CD8-positive, alpha-beta memory T cell (primary cell): ENCODE results near the gene LAMC3. TPM values are rescaled to one million over a fixed set of nuclear protein-coding genes. Genes with fewer than 3 reads are reported as not detected.

ENCODE experiments used
- CTCF ChIA-PET: fragments of 350-600 bp; sonication (Branson Sonifier 250); formaldehyde crosslinking; loops from one replicate; lab custom pipeline; 2021; ENCODE audit warnings: antibody characterized with exemption; lab: Charles Lee
- POLR2A ChIA-PET: fragments of 350-600 bp; sonication (Branson Sonifier 250); formaldehyde crosslinking; loops from one replicate; lab custom pipeline; 2021; ENCODE audit warnings: antibody characterized with exemption; lab: Charles Lee
- DNase-seq, 5 donors: peaks; one replicate each; pipeline versions ENCODE4 v3.0.0 to v3.0.0-alpha.2; 2020 to 2022; ENCODE audit warnings: mixed read lengths in 1 of 5
- H3K27ac ChIP-seq: one replicate; pipeline ENCODE4 v1.7.0; 2013; ENCODE audit warnings: low read depth, mild to moderate bottlenecking, low read length, moderate library complexity
- H3K27me3 ChIP-seq: 2 replicates; pipeline ENCODE4 v1.7.0; 2013; ENCODE audit warnings: low read length, mild to moderate bottlenecking; ENCODE audit not compliant: insufficient read depth, poor library complexity, severe bottlenecking
- H3K36me3 ChIP-seq: 2 replicates; pipeline ENCODE4 v1.7.0; 2013; ENCODE audit warnings: mild to moderate bottlenecking, low read length, moderate library complexity; ENCODE audit not compliant: insufficient read depth
- H3K4me1 ChIP-seq: 2 replicates; pipeline ENCODE4 v1.7.0; 2013; ENCODE audit warnings: mild to moderate bottlenecking, low read length, moderate library complexity; ENCODE audit not compliant: insufficient read depth
- H3K4me3 ChIP-seq: 2 replicates; pipeline ENCODE4 v1.7.0; 2013; ENCODE audit warnings: mild to moderate bottlenecking, low read length
- H3K9me3 ChIP-seq: 2 replicates; pipeline ENCODE4 v1.7.0; 2013; ENCODE audit warnings: mild to moderate bottlenecking, low read length
- H3K27ac Mint-ChIP-seq, 8 donors: one replicate each; pipeline ENCODE4 v1.8.0; 2020 to 2021; ENCODE audit warnings: mixed read lengths in 8 of 8, mild to moderate bottlenecking in 6 of 8, inconsistent platforms in 3 of 8, moderate library complexity in 3 of 8
- H3K27me3 Mint-ChIP-seq, 2 donors: one replicate each; pipeline ENCODE4 v1.8.0; 2020 to 2021; ENCODE audit warnings: mixed read lengths in 2 of 2, mild to moderate bottlenecking in 1 of 2, moderate library complexity in 1 of 2
- H3K36me3 Mint-ChIP-seq, 3 donors: one replicate each; pipeline ENCODE4 v1.8.0; 2020 to 2021; ENCODE audit warnings: mixed read lengths in 3 of 3, inconsistent platforms in 1 of 3, mild to moderate bottlenecking in 1 of 3
- H3K4me1 Mint-ChIP-seq, 3 donors: one replicate each; pipeline ENCODE4 v1.8.0; 2020 to 2021; ENCODE audit warnings: mixed read lengths in 3 of 3, inconsistent platforms in 1 of 3, mild to moderate bottlenecking in 1 of 3
- H3K4me3 Mint-ChIP-seq, 7 donors: one replicate each; pipeline ENCODE4 v1.8.0; 2020 to 2021; ENCODE audit warnings: mixed read lengths in 7 of 7, mild to moderate bottlenecking in 6 of 7, moderate library complexity in 4 of 7, inconsistent platforms in 2 of 7
- H3K9me3 Mint-ChIP-seq, 5 donors: one replicate each; pipeline ENCODE4 v1.8.0; 2020 to 2022; ENCODE audit warnings: mixed read lengths in 5 of 5, mild to moderate bottlenecking in 3 of 5, moderate library complexity in 2 of 5, inconsistent platforms in 1 of 5
- polyA plus RNA-seq: library from polyadenylated mRNA; unstranded; fragments of 300-500 nt; fragmentation: Illumina TruSeq; gene quantifications from one replicate; pipeline ENCODE4 v1.2.3, GENCODE V29; 2021
- total RNA-seq, 2 experiments: library from RNA; stranded (reverse); gene quantifications; one replicate each; pipeline ENCODE4 v1.2.3, GENCODE V29; 2021

LAMC3 gene
- total and polyA plus RNA-seq, 3 experiments from 2014 or later = 0.04 to 0.07 TPM; not detected in 1

DNA sequence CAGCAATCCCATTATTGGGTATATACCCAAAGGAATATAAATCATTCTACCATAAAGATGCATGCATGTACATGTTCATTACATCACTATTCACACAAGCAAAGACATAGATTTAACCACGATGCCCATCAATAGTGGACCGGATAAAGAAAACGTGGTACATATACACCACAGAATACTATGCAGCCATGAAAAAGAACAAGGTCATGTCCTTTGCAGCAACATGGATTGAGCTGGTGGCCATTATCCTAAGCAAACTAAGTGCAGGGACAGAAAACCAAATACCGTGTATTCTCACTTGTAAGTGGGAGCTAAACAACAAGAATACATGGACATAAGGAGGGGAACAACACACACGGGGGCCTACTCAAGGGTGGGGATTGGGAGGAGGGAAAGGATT is 33.8 kb upstream of the LAMC3 start:
- Mint-ChIP-seq H3K27me3 (peaks cover 7 to 40% of the 10 kb centered on the region in 2 donors), H3K4me3 (no peak overlapping the region), H3K4me1 (no peaks in the 10 kb centered on the region), H3K36me3 (no peaks in the 10 kb centered on the region), H3K27ac (no peak overlapping the region), H3K9me3 (no peaks in the 10 kb centered on the region)
- no peaks in the 10 kb centered on the region for H3K9me3 ChIP-seq
- H3K27ac ChIP-seq = no peak overlapping the region
- ChIA-PET CTCF (no interaction called here), POLR2A (no interaction called here)
- no peaks in the 10 kb centered on the region for H3K36me3 ChIP-seq
- H3K27me3 ChIP-seq = peaks cover 44% of the 10 kb centered on the region
- H3K4me3 ChIP-seq = no peak overlapping the region
- no peak for DNase-seq
- H3K4me1 ChIP-seq = no peaks in the 10 kb centered on the region

DNA sequence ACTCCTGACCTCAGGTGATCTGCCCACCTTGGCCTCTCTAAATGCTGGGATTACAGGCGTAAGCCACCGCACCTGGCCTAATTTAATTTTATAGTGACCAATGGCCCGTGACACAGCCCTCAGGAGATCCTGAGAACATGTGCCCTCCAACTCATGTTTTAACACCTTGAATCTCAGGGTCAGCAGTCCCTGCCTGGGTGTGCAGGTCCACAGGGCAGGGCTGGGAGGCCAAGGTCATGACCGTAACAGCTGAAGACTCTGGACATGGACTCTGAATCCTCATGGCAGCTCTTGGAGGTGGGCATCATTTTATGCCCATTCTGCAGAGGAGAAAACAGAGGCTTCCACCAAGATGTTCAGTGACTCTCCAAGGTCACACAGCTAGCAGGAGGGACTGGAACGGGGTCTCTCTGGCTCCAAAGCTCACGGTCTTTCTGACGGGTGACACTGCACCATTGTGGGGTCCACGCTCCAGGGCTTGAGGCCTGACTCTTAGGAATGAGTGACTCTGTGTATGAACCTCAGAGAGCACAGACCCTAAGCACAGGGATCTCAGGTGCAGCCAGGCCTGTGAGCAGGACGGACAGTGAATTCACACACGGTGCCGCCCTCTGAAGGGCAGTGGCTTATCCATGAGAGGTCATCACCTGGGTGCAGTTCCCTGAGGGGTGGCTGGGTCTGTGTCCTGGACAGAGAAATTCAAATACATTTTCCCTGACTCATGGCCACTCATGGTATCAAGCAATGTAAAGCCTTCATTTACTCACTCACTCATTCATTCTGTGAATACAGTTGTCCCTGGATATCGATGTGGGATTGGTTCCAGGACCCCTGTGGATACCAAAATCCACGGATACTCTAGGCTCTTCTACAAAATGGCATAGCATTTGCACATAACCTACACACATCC is 32.8 kb upstream of the LAMC3 start:
- Mint-ChIP-seq H3K4me3 (no peak overlapping the region), H3K4me1 (no peaks in the 10 kb centered on the region), H3K27ac (no peak overlapping the region), H3K36me3 (no peaks in the 10 kb centered on the region), H3K9me3 (peaks cover 0 to 2% (median 0%) of the 10 kb centered on the region in 5 donors), H3K27me3 (peaks cover 7 to 44% of the 10 kb centered on the region in 2 donors)
- no peak overlapping the region for H3K27ac ChIP-seq
- no peak overlapping the region for H3K4me3 ChIP-seq
- no peak for DNase-seq
- H3K36me3 ChIP-seq = no peaks in the 10 kb centered on the region
- H3K9me3 ChIP-seq = no peaks in the 10 kb centered on the region
- CTCF ChIA-PET = no interaction called here
- POLR2A ChIA-PET = no interaction called here
- H3K27me3 ChIP-seq = peaks cover 51% of the 10 kb centered on the region
- no peaks in the 10 kb centered on the region for H3K4me1 ChIP-seq

DNA sequence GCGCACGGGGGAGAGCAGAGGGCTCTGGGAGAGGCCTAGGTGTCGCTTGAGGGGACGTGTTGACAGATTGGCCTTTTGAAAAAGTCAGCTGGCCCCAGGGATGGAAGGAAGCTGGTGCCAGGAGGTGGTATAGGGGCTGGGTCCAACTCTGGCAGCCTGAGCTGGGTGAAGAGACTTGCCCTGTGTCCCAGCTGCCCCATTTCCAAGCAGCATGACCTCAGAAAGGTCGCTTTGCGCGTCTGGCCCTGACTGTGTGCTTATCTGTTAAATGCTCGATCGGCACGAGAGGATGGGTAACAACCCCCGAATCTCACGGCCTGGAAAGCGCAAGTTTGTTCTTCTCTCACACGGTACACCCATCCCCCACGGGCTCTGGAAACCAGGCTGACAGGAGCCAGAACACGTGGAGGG is 31.2 kb upstream of the LAMC3 start:
- H3K36me3 Mint-ChIP-seq = no peaks in the 10 kb centered on the region
- Histone ChIP-seq H3K4me1 (no peaks in the 10 kb centered on the region), H3K9me3 (no peaks in the 10 kb centered on the region), H3K27ac (no peak overlapping the region), H3K4me3 (no peak overlapping the region), H3K27me3 (peaks cover 63% of the 10 kb centered on the region), H3K36me3 (no peaks in the 10 kb centered on the region)
- no peak for DNase-seq
- ChIA-PET CTCF (no interaction called here), POLR2A (no interaction called here)
- H3K27ac Mint-ChIP-seq = no peak overlapping the region
- no peaks in the 10 kb centered on the region for H3K4me1 Mint-ChIP-seq
- H3K4me3 Mint-ChIP-seq = no peak overlapping the region
- peaks cover 3 to 37% of the 10 kb centered on the region in 2 donors for H3K27me3 Mint-ChIP-seq
- H3K9me3 Mint-ChIP-seq = peaks cover 0 to 2% (median 0%) of the 10 kb centered on the region in 5 donors

DNA sequence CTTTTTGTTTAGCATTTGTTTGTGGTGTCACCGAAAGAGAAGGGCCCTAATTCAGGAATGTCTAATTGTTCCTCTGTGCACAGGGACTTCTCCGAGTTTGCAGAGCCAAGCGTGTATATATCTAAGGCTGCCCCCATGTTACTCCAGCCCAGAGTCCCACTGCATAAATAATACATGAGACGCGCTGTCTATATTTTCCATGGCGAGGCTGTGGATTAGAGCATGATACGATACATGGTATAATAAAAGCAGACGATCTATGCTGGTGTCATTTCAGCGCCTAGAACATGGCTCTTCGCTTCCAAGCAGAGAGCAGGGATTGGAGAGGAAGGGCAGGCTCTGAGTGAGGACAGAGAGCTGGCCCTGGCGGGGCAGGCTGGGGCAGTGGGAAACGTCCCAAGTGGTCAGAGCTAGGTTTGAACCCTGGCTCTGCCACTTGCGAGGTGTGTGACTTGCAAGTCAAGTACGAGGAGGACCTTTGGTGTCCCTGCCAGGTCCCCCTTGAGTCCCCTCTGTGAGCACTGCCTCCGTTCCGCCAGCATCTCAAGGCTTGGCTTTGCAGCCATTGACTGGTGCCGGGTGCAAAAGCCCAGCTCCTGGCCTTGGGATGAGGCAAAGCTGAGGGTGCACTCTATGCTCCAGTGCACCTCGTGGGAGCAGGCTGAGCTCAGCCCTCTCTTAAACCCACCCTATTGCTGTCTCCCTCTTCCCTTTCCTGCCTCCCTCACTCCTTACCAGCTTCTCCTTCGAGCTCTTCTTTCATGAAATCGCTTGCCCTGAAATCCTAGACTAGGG is 29.2 kb upstream of the LAMC3 start:
- H3K27me3 ChIP-seq = peaks cover 55% of the 10 kb centered on the region
- Mint-ChIP-seq H3K36me3 (no peaks in the 10 kb centered on the region), H3K4me3 (no peak overlapping the region), H3K9me3 (peaks cover 0 to 2% (median 0%) of the 10 kb centered on the region in 5 donors), H3K27me3 (peaks cover 5 to 31% of the 10 kb centered on the region in 2 donors), H3K4me1 (no peaks in the 10 kb centered on the region), H3K27ac (no peak overlapping the region)
- H3K4me3 ChIP-seq = no peak overlapping the region
- no peaks in the 10 kb centered on the region for H3K9me3 ChIP-seq
- no peaks in the 10 kb centered on the region for H3K36me3 ChIP-seq
- ChIA-PET CTCF (no interaction called here), POLR2A (no interaction called here)
- H3K27ac ChIP-seq = no peak overlapping the region
- no peak for DNase-seq
- no peaks in the 10 kb centered on the region for H3K4me1 ChIP-seq

DNA sequence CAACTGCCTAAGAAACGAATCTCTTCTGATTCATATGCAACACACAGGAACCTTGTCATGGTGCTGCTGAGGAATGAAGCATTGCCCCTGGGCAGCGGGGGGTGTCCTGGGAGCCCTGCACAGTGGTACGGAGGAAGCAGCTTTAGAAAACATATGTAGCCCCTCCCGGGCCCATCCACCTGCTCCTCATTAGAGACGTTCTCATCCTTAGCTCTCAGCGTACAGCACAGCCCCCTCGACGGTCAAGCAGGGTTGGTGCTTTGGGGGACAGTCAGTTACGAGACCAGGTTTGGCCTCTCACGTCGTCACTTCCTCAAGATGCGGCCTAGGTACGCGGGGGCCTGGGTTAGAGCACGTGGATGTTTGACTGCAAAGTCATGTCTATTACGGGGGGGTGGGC is 28.4 kb upstream of the LAMC3 start:
- Mint-ChIP-seq H3K4me3 (no peak overlapping the region), H3K4me1 (no peaks in the 10 kb centered on the region), H3K27me3 (peaks cover 2 to 26% of the 10 kb centered on the region in 2 donors), H3K9me3 (peaks cover 0 to 2% (median 0%) of the 10 kb centered on the region in 5 donors), H3K36me3 (no peaks in the 10 kb centered on the region), H3K27ac (no peak overlapping the region)
- CTCF ChIA-PET = no interaction called here
- H3K36me3 ChIP-seq = no peaks in the 10 kb centered on the region
- H3K9me3 ChIP-seq = no peaks in the 10 kb centered on the region
- DNase-seq = no peak
- H3K4me1 ChIP-seq = no peaks in the 10 kb centered on the region
- H3K27me3 ChIP-seq = peaks cover 54% of the 10 kb centered on the region
- no peak overlapping the region for H3K27ac ChIP-seq
- no peak overlapping the region for H3K4me3 ChIP-seq
- POLR2A ChIA-PET = no interaction called here

DNA sequence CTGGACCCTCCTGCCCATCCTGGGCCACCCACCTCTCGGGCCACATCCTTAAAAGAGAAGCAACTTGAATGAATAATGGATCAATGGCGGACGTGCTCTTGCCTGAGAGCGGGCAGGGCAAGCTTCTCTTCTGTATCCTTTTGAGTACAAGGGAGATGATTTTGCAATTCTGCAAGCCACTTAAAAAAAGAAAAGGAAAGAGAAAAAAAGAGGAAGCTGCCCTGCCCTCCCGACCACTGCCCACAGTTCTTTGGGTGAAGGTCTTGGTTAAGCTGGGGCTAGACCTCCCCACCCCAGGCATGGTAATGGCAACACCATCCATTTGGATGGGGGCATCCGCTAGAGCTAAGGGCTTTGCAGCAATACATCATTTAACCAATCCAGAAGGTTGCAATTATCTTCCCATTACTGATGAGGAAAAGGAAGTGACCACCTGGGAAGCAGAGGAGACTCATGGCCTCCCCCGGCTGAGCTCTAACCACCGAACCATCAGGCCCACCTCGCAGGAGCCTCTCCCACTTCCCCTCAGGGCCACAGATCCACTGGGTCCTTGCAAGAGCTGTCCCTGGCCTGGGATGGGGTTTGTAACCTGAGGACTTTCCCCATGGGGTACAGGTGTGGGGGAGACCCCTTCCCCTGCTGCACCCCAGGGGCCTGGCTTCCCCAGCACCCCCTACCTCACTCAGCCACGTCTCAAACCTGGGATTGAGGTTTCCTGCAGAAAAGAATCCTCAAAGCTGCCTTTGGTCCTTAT is 27.8 kb upstream of the LAMC3 start:
- H3K36me3 ChIP-seq = no peaks in the 10 kb centered on the region
- DNase-seq = no peak
- POLR2A ChIA-PET = no interaction called here
- peaks cover 52% of the 10 kb centered on the region for H3K27me3 ChIP-seq
- CTCF ChIA-PET = no interaction called here
- Mint-ChIP-seq H3K4me1 (no peaks in the 10 kb centered on the region), H3K36me3 (no peaks in the 10 kb centered on the region), H3K4me3 (no peak overlapping the region), H3K27me3 (peaks cover 2 to 26% of the 10 kb centered on the region in 2 donors), H3K9me3 (peaks cover 0 to 2% (median 0%) of the 10 kb centered on the region in 5 donors), H3K27ac (no peak overlapping the region)
- no peak overlapping the region for H3K27ac ChIP-seq
- H3K9me3 ChIP-seq = no peaks in the 10 kb centered on the region
- H3K4me3 ChIP-seq = no peak overlapping the region
- H3K4me1 ChIP-seq = no peaks in the 10 kb centered on the region

DNA sequence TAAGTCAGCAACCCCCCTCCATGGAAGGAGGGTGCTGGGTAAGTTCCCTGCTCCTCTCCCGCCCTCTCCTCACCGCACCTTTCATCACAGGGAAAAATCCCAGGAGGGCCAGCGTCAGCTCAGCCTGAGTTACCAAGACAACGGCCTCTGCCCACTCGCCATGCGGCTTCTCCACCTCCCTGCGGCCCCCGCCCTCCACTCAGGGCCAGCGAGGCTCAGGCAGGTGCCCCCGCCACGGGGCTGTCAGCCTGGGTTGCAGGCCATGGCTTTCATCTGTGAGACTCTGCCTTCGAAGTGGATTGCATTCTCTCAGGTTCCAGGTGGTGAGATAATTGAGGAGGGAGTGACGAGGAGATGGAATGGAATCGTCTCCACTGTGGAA is 27.2 kb upstream of the LAMC3 start:
- Mint-ChIP-seq H3K27ac (no peak overlapping the region), H3K36me3 (no peaks in the 10 kb centered on the region), H3K4me3 (no peak overlapping the region), H3K27me3 (peaks cover 2 to 23% of the 10 kb centered on the region in 2 donors), H3K9me3 (peaks cover 0 to 2% (median 0%) of the 10 kb centered on the region in 5 donors), H3K4me1 (no peaks in the 10 kb centered on the region)
- Histone ChIP-seq H3K9me3 (no peaks in the 10 kb centered on the region), H3K36me3 (no peaks in the 10 kb centered on the region), H3K27ac (no peak overlapping the region), H3K4me1 (no peaks in the 10 kb centered on the region), H3K4me3 (no peak overlapping the region), H3K27me3 (peaks cover 52% of the 10 kb centered on the region)
- no peak for DNase-seq
- ChIA-PET CTCF (no interaction called here), POLR2A (no interaction called here)
